K562 (cell line): ENCODE data around the gene GALM.

Source experiments
- ESRRA ChIP-seq: fragments of 450-650 bp; IDR thresholded peaks from 2 replicates; pipeline ENCODE4 v1.6.1; 2014; ENCODE audit warnings: low read depth, mild to moderate bottlenecking, moderate library complexity, borderline replicate concordance
- KDM1A ChIP-seq, 2 experiments: fragments of 450-650 bp; IDR thresholded peaks; 2 replicates each; pipeline ENCODE4 v1.6.1; 2016; ENCODE audit warnings: mild to moderate bottlenecking in 2 of 2
- MTA2 ChIP-seq: fragments of 450-650 bp; IDR thresholded peaks from 2 replicates; pipeline ENCODE4 v1.6.1; 2016; ENCODE audit warnings: low read depth
- RAD21 ChIP-seq, 2 experiments: fragments of 250-450 bp in 1 of 2; fragments of 450-650 bp in 1 of 2; sonication (Bioruptor Pico) in 1 of 2; formaldehyde crosslinking in 1 of 2; IDR thresholded peaks in 1 of 2; conservative IDR thresholded peaks in 1 of 2; 2 replicates each; pipeline versions ENCODE4 v1.4.0 to v1.8.0; 2020 to 2022; ENCODE audit warnings: mild to moderate bottlenecking in 2 of 2, moderate library complexity in 1 of 2
- ZBTB8A ChIP-seq: fragments of 450-650 bp; IDR thresholded peaks from 2 replicates; pipeline ENCODE4 v1.6.1; 2018; ENCODE audit warnings: mild to moderate bottlenecking, moderate library complexity; ENCODE audit not compliant: partially characterized antibody
- TF ChIP-seq, protein P1 (sequence below): fragments of 250-450 bp; sonication (Bioruptor Pico); IDR thresholded peaks from 2 replicates; pipeline ENCODE4 v1.5.0; 2021; ENCODE audit warnings: mild to moderate bottlenecking, borderline replicate concordance

- 0 out of 4 replicates have a peak, but pooled peaks of 1 of the 2 experiments have one; percentile 11 for TF ChIP-seq KDM1A (IDR thresholded peaks at IDR 0.05)
- peak; percentile 89 for TF ChIP-seq ESRRA
- TF ChIP-seq RAD21 (CRISPR knock-in tag; conservative IDR thresholded peaks at IDR 0.05 in 1 of 2, IDR thresholded peaks at IDR 0.05 in 1 of 2): no peak
- TF ChIP-seq, protein P1, sequence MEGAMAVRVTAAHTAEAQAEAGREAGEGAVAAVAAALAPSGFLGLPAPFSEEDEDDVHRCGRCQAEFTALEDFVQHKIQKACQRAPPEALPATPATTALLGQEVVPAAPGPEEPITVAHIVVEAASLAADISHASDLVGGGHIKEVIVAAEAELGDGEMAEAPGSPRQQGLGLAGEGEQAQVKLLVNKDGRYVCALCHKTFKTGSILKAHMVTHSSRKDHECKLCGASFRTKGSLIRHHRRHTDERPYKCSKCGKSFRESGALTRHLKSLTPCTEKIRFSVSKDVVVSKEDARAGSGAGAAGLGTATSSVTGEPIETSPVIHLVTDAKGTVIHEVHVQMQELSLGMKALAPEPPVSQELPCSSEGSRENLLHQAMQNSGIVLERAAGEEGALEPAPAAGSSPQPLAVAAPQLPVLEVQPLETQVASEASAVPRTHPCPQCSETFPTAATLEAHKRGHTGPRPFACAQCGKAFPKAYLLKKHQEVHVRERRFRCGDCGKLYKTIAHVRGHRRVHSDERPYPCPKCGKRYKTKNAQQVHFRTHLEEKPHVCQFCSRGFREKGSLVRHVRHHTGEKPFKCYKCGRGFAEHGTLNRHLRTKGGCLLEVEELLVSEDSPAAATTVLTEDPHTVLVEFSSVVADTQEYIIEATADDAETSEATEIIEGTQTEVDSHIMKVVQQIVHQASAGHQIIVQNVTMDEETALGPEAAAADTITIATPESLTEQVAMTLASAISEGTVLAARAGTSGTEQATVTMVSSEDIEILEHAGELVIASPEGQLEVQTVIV (CRISPR knock-in tag): no peak
- TF ChIP-seq MTA2: no peak
- no peak for TF ChIP-seq ZBTB8A
Measured at GRCh38 chr2:38658613-38659012, 7.3 kb upstream of the GALM start.
